Heart right ventricle (tissue), 16 donors: Measurements from ENCODE around the gene NCAPG. TPM values are rescaled to one million over a fixed set of nuclear protein-coding genes. Genes with fewer than 3 reads are reported as not detected.

ENCODE experiments used
- ATAC-seq, 8 donors: fragments of 200-7000 bp; cut with Tn5 transposase; one replicate each; pipeline ENCODE4 v1.9.1; 2020; ENCODE audit warnings: mild to moderate bottlenecking in 8 of 8, moderate library complexity in 8 of 8, moderate number of reproducible peaks in 1 of 8
- DNase-seq, 2 donors: peaks; one replicate each; pipeline ENCODE4 v3.0.0-alpha.2; 2020
- H3K27ac ChIP-seq, 10 donors: fragments of 200-600 bp; sonication (generic) in 2 of 10; one replicate each; pipeline versions ENCODE4 v1.5.0 to v1.8.0; 2020 to 2022; ENCODE audit warnings: mild to moderate bottlenecking in 3 of 10
- H3K27me3 ChIP-seq, 7 donors: fragments of 200-600 bp; one replicate each; pipeline ENCODE4 v1.8.0; 2021 to 2022; ENCODE audit warnings: mild to moderate bottlenecking in 2 of 7
- H3K36me3 ChIP-seq, 9 donors: fragments of 200-600 bp; sonication (generic) in 1 of 9; one replicate each; pipeline versions ENCODE4 v1.5.0 to v1.8.0; 2020 to 2022; ENCODE audit warnings: mild to moderate bottlenecking in 2 of 9
- H3K4me1 ChIP-seq, 9 donors: fragments of 200-600 bp; sonication (generic) in 1 of 9; one replicate each; pipeline versions ENCODE4 v1.5.0 to v1.8.0; 2020 to 2022; ENCODE audit warnings: mild to moderate bottlenecking in 4 of 9
- H3K4me3 ChIP-seq, 10 donors: fragments of 200-600 bp; sonication (generic) in 2 of 10; one replicate each; pipeline versions ENCODE4 v1.5.0 to v1.8.0; 2020 to 2022; ENCODE audit warnings: mild to moderate bottlenecking in 7 of 10, moderate library complexity in 2 of 10
- H3K9me3 ChIP-seq, 11 donors: fragments of 200-600 bp in 10 of 11; sonication (generic) in 2 of 11; one replicate each; pipeline versions ENCODE4 v1.5.0 to v1.8.0; 2013 to 2022; ENCODE audit warnings: mild to moderate bottlenecking in 2 of 11, control low read depth in 1 of 11, moderate library complexity in 1 of 11
- CTCF ChIP-seq, 9 donors: fragments of 200-600 bp; sonication (generic) in 2 of 9; IDR thresholded peaks; one replicate each; pipeline versions ENCODE4 v1.5.0 to v1.8.0; 2021 to 2022; ENCODE audit warnings: antibody characterized with exemption in 9 of 9, mild to moderate bottlenecking in 5 of 9, moderate library complexity in 1 of 9
- WGBS, 2 donors: extraction: QIAGEN DNeasy Blood & Tissue Kit; methylation state at CpG; one replicate each; pipeline ENCODE4 v1.1.7; 2013; ENCODE audit warnings: inconsistent platforms in 1 of 2; 5-methylcytosine and 5-hydroxymethylcytosine counted together
- intact Hi-C, 10 donors: fragments of 100-400 bp; cut with DNase I; formaldehyde crosslinking; loops; one replicate each; pipeline versions ENCODE4 v1.11.1 to v1.14.2; 2022
- polyA plus RNA-seq, 2 donors: library from polyadenylated mRNA; stranded (reverse); fragments of 200-250 nt; gene quantifications; one replicate each; pipeline ENCODE4 v1.2.3, GENCODE V29; 2013
- total RNA-seq, 10 donors: library from RNA; stranded (reverse); fragmentation: NEBNext Ultra II Directional in 3 of 10; extraction: Animal tissue kit (Norgen Biotek cat#: 25700) in 3 of 10; gene quantifications; one replicate each; pipeline versions ENCODE4 v1.2.1 to v1.2.4, GENCODE V29; 2021 to 2023
- donor health status: Arrhythmogenic right ventricular cardiomyopathy.
- donor health status: ischemic (EF 13 %, LVEDD 7.1; RV severe dilation, severe dysfunction).
- donor health status: healthy with polysubstance abuse.
- donor health status: DM: no; HTN: yes; CAD: no.
- donor health status: DM: no; HTN: no; CAD: no.
- donor health status: ischemic (EF 25% LVEDD 6.9; RV normal size, moderate dysfunction).
- donor health status: ischemic (EF 25% LVEDD 5.7; RV mildly dilated, moderate dysfunction).
- donor health status: healthy.
- donor health status: DM: yes; HTN: yes; CAD: no.
- donor health status: Ischemic cardiomyopathy.
- donor health status: ischemic (EF 35%, LVEDD 5.7; RV mildly dilated, moderate dysfunction).
- donor health status: nonischemic (EF 11% LVEDD 7.7; RV severe dilation, severe dysfunction).
- donor health status: DM: yes; HTN: yes; CAD: no.
- donor health status: PGD.
- donor health status: ischemic (EF 29% LVEDD 5.4; RV normal size, mild dysfunction).
- donor health status: nonischemic (EF 23%, LVEDD 6.1; RV moderate dilation, normal function).

NCAPG gene
- total and polyA plus RNA-seq, 12 donors: 0.08 to 3.6 (median 0.29) TPM

- H3K27me3 ChIP-seq: peaks cover 0 to 4% (median 0%) of the 10 kb centered on the region in 7 donors
- intact Hi-C loops: no loop called here
- no peaks in the 10 kb centered on the region for H3K36me3 ChIP-seq
- no peak for DNase-seq
- peak in 1 of 8 donors; percentile 20 for ATAC-seq
- no peak for TF ChIP-seq CTCF (IDR thresholded peaks at IDR 0.05)
- 70 to 75% methylated on average over 3 of the region's 3 CpGs for WGBS, 2 donors
- peaks cover 0 to 15% (median 0%) of the 10 kb centered on the region in 11 donors for H3K9me3 ChIP-seq
- no peaks in the 10 kb centered on the region for H3K4me1 ChIP-seq
- no peak overlapping the region for H3K27ac ChIP-seq
- H3K4me3 ChIP-seq: no peak overlapping the region
Measured at GRCh38 chr4:17763416-17763815, 47.4 kb upstream of the NCAPG start.

GRCh38 chr4:17763931-17764330, 46.8 kb upstream of the NCAPG start:
- WGBS, 2 donors: 33 to 44% methylated on average over 5 of the region's 5 CpGs
- Histone ChIP-seq H3K9me3 (peaks cover 0 to 15% (median 0%) of the 10 kb centered on the region in 11 donors), H3K4me3 (no peak overlapping the region), H3K36me3 (no peaks in the 10 kb centered on the region), H3K4me1 (no peaks in the 10 kb centered on the region), H3K27ac (no peak overlapping the region), H3K27me3 (peaks cover 0 to 4% (median 0%) of the 10 kb centered on the region in 7 donors)
- ATAC-seq: no peak
- DNase-seq: no peak
- intact Hi-C loops: no loop called here
- TF ChIP-seq CTCF (IDR thresholded peaks at IDR 0.05): no peak

GRCh38 chr4:17765514-17766286, 45.1 kb upstream of the NCAPG start:
- H3K4me3 ChIP-seq: no peak overlapping the region
- ATAC-seq (no peak), DNase-seq (no peak)
- H3K9me3 ChIP-seq: peaks cover 0 to 15% (median 0%) of the 10 kb centered on the region in 11 donors
- H3K36me3 ChIP-seq: no peaks in the 10 kb centered on the region
- no peak for TF ChIP-seq CTCF (IDR thresholded peaks at IDR 0.05)
- 85 to 86% methylated on average over 11 of the region's 11 CpGs for WGBS, 2 donors
- no peak overlapping the region for H3K27ac ChIP-seq
- H3K27me3 ChIP-seq: peaks cover 0 to 4% (median 0%) of the 10 kb centered on the region in 7 donors
- H3K4me1 ChIP-seq: no peaks in the 10 kb centered on the region
- intact Hi-C loops: no loop called here

GRCh38 chr4:17766826-17767458, 43.8 kb upstream of the NCAPG start:
- intact Hi-C loops: no loop called here
- WGBS, 2 donors: 90 to 95% methylated on average over 33 of the region's 33 CpGs
- Histone ChIP-seq H3K4me3 (no peak overlapping the region), H3K27ac (no peak overlapping the region), H3K4me1 (no peaks in the 10 kb centered on the region), H3K36me3 (no peaks in the 10 kb centered on the region), H3K9me3 (peaks cover 0 to 15% (median 0%) of the 10 kb centered on the region in 11 donors), H3K27me3 (peaks cover 0 to 4% (median 0%) of the 10 kb centered on the region in 7 donors)
- no peak for TF ChIP-seq CTCF (IDR thresholded peaks at IDR 0.05)
- ATAC-seq (no peak), DNase-seq (no peak)
